Cardiac muscle cell (in vitro differentiated cells and primary cell): ENCODE measurements around the gene TAF8. TPM values are rescaled to one million over a fixed set of nuclear protein-coding genes. Genes with fewer than 3 reads are reported as not detected.
A peak's percentile ranks its signal among the peaks of the same experiment; 100 is the strongest.

Experiments used
- DNase-seq, 2 donors: peaks; one replicate each; pipeline versions ENCODE4 v3.0.0 to v3.0.0-alpha.2; 2010 to 2017; ENCODE audit warnings: low read depth in 1 of 2, low spot score in 1 of 2
- H3K27ac ChIP-seq: fragments of 200-600 bp; sonication (generic); 2 replicates; pipeline ENCODE4 v1.5.1; 2016
- H3K27me3 ChIP-seq: fragments of 200-600 bp; sonication (generic); 2 replicates; pipeline ENCODE4 v1.6.0; 2016; ENCODE audit warnings: control low read depth
- H3K36me3 ChIP-seq: fragments of 200-600 bp; sonication (generic); 2 replicates; pipeline ENCODE4 v1.5.1; 2016; ENCODE audit warnings: control low read depth
- H3K4me1 ChIP-seq: fragments of 200-600 bp; sonication (generic); 2 replicates; pipeline ENCODE4 v1.8.1; 2017; ENCODE audit warnings: low read depth, mild to moderate bottlenecking, mixed run types
- H3K4me3 ChIP-seq: fragments of 200-600 bp; sonication (generic); 2 replicates; pipeline ENCODE4 v1.5.1; 2016; ENCODE audit warnings: mild to moderate bottlenecking
- H3K9me3 ChIP-seq: fragments of 200-600 bp; sonication (generic); 2 replicates; pipeline ENCODE4 v1.5.1; 2017; ENCODE audit warnings: low read depth, mild to moderate bottlenecking, control low read depth
- polyA plus RNA-seq: library from polyadenylated mRNA; unstranded; fragments of >200 nt; fragmentation: Nextera tagmentation; extraction: Ambion mirVana; gene quantifications from 2 replicates; pipeline ENCODE4 v1.2.1, GENCODE V29; 2016
- total RNA-seq: library from RNA; depleted of rRNA; stranded (reverse); fragments of >200 nt; gene quantifications from 2 replicates; pipeline ENCODE4 v1.2.3, GENCODE V29; 2016
- TF ChIP-seq, protein P1 (sequence below): IDR thresholded peaks from 2 replicates; pipeline ENCODE4 v1.5.1; 2012; ENCODE audit warnings: low read depth, mild to moderate bottlenecking, low read length

Gene TAF8
- total and polyA plus RNA-seq, 2 experiments from 2014 or later, result 18.3 to 31.6 TPM

DNA sequence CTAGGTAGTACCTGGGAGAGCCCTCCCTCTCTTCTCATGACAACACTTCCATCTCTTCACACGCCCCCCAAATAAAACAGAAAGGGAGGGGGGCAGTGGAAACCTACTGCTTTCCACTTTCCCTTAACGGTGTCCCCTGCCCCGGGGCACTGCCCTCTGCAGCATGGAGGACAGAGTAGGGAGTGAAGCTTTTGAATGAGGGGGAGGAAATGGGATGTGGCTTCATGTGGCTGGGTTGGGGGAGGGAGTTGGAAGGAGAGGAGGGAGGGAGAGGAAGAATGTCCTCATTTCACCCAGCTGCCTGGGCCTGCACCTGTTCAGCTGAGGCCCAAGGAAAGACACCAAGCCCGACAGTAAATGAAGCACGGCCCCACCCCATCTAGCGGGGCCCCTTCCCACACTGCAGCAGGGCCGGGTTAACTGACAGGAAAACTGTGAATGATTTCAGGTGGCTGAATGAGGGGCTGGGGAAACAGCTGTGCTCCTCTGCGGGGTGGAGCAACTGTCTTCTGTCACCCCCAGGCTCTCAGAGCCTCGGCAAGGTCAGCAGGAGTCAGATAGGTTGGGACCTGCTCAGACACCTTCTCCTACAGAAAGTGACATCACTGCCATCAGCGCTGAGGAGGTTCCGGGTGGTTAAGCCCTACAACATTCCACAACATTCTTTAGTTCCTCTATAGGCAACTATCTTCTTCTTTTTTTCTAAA is 40.0 kb upstream of the TAF8 start:
- Histone ChIP-seq H3K4me1 (peaks cover 11% of the 10 kb centered on the region), H3K27me3 (no peaks in the 10 kb centered on the region), H3K27ac (peak overlapping the region; percentile 6), H3K9me3 (no peaks in the 10 kb centered on the region), H3K4me3 (no peak overlapping the region), H3K36me3 (no peaks in the 10 kb centered on the region)
- peak in 1 of 2 donors; percentile 30 for DNase-seq
- TF ChIP-seq, protein P1, sequence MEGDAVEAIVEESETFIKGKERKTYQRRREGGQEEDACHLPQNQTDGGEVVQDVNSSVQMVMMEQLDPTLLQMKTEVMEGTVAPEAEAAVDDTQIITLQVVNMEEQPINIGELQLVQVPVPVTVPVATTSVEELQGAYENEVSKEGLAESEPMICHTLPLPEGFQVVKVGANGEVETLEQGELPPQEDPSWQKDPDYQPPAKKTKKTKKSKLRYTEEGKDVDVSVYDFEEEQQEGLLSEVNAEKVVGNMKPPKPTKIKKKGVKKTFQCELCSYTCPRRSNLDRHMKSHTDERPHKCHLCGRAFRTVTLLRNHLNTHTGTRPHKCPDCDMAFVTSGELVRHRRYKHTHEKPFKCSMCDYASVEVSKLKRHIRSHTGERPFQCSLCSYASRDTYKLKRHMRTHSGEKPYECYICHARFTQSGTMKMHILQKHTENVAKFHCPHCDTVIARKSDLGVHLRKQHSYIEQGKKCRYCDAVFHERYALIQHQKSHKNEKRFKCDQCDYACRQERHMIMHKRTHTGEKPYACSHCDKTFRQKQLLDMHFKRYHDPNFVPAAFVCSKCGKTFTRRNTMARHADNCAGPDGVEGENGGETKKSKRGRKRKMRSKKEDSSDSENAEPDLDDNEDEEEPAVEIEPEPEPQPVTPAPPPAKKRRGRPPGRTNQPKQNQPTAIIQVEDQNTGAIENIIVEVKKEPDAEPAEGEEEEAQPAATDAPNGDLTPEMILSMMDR, result no peak

DNA sequence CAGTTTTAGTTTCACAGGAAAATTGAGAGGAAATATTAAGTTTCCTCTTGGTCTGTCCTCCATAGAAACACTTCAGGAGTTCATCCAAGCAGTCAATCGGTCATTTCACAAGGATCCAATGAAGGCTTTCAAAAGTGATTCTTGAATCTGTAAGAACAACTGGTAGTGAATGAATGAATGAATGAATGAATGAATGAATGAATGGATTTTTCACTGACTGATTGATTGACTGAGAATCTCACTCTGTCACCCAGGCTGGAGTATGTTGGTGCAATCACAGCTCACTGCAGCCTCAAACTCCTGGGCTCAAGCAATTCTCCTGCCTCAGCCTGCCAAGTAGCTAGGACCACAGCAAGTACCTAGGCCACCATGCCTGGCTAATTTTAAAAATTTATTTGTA is 39.4 kb upstream of the TAF8 start:
- H3K4me3 ChIP-seq, result no peak overlapping the region
- H3K4me1 ChIP-seq, result peaks cover 11% of the 10 kb centered on the region
- H3K9me3 ChIP-seq, result no peaks in the 10 kb centered on the region
- H3K36me3 ChIP-seq, result no peaks in the 10 kb centered on the region
- DNase-seq, result no peak
- H3K27ac ChIP-seq, result no peak overlapping the region
- TF ChIP-seq, protein P1, result no peak
- no peaks in the 10 kb centered on the region for H3K27me3 ChIP-seq

DNA sequence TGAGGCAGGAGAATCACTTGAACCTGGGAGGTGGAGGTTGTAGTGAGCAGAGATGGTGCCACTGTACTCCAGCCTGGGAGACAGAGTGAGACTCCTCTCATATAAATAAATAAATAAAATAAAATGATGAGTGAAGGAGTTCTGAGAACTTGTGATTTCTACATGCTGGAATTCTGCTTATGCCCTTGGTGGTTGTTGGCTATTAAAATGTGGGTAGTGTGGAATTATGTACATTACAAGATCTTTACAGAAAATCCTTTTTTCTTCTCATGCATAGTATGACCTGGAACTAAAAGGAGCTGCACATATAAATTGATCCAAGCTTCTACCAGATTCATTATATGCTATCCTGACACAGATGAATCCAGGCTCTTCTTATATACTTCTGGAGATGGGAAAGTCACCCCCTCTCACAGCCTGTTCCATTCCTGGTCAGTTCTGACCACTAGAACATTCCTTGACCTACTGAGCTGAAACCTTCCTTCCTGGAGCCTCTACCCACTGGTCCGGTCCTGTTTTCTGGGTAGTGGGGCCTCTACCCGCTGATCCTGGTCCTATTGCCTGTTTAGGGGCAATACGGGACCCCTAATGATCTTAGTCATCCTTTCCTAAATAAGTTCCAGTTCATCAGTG is 37.7 kb upstream of the TAF8 start:
- TF ChIP-seq, protein P1, result no peak
- Histone ChIP-seq H3K4me1 (peaks cover 17% of the 10 kb centered on the region), H3K36me3 (no peaks in the 10 kb centered on the region), H3K27me3 (no peaks in the 10 kb centered on the region), H3K9me3 (no peaks in the 10 kb centered on the region), H3K27ac (no peak overlapping the region), H3K4me3 (no peak overlapping the region)
- DNase-seq, result no peak

DNA sequence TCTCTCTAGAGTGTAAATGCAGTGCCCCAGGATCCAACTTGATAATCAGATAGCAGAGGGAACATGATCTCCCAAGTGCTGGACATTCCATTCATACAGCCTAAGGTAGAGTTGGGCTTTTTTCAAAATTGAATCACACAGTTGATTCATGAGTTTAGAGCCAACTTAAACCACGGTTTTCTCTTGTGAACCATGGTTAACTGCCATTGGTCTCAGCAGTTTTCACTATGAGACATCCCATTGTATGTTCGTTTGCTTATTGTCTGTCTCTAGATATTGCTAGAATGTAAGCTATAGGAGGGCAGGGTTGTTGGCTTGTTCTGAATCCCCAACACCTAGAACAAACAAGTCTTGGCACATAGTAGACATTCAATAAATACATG is 37.2 kb upstream of the TAF8 start:
- TF ChIP-seq, protein P1, result no peak
- Histone ChIP-seq H3K4me1 (peaks cover 17% of the 10 kb centered on the region), H3K4me3 (no peak overlapping the region), H3K36me3 (no peaks in the 10 kb centered on the region), H3K9me3 (no peaks in the 10 kb centered on the region), H3K27ac (no peak overlapping the region), H3K27me3 (no peaks in the 10 kb centered on the region)
- no peak for DNase-seq

DNA sequence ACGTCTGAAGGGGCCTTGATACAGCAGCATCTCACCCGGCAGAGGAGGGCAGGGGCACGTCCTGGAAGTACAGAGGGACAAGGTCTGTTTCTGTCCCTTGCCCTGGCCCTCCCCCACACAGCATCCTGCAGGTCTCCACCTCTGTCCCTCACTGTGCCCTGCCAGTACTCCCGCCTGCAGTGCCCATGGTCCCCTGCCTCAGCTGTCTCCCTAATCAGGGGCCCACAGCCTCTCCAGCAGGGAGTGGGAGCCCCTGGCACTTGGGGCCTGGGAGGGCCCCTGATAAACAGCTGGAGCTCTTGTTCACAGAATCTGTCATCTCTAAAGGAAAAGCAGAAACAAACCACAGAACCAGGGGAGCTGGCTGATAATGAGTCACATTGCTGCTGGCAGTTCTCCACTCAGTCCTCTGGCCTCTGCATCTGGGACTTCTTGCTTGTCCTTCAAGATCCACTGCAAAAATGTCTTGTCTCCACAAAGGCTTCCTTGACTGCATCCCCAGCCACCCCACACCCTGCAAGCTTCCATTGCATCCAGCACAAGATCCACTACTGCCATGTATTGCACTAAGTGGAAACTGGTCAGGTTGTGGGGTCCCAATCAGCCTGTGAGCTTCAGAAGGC is 33.2 kb upstream of the TAF8 start:
- Histone ChIP-seq H3K4me3 (no peak overlapping the region), H3K4me1 (peaks cover 6% of the 10 kb centered on the region), H3K27me3 (no peaks in the 10 kb centered on the region), H3K36me3 (no peaks in the 10 kb centered on the region), H3K27ac (peak overlapping the region; percentile 69), H3K9me3 (no peaks in the 10 kb centered on the region)
- TF ChIP-seq, protein P1, result no peak
- peak in 1 of 2 donors; percentile 82 for DNase-seq
